Kasumi-1 (cell line): ENCODE measurements around the gene APAF1.

Experiments used
- DNase-seq, 2 experiments: peaks; one replicate each; lab custom pipeline; 2025; lab: John Stamatoyannopoulos, UW

APAF1 gene

GRCh38 chr12:98671459-98671858 lies 26.4 kb downstream of the APAF1 start:
- DNase-seq: no peak

GRCh38 chr12:98674841-98675240 lies 29.8 kb downstream of the APAF1 start:
- DNase-seq: no peak

- no peak for DNase-seq
Observed at GRCh38 chr12:98678236-98678945, 33.3 kb downstream of the APAF1 start.

GRCh38 chr12:98678946-98679610 lies 34.0 kb downstream of the APAF1 start:
- DNase-seq: no peak

- DNase-seq: no peak
Observed at GRCh38 chr12:98679611-98680005, 34.5 kb downstream of the APAF1 start.

- DNase-seq: no peak
Observed at GRCh38 chr12:98684199-98684598, 39.1 kb downstream of the APAF1 start.

- DNase-seq: no peak
Observed at GRCh38 chr12:98686603-98687002, 41.5 kb downstream of the APAF1 start.

- no peak for DNase-seq
Observed at GRCh38 chr12:98691351-98691750, 46.3 kb downstream of the APAF1 start.

GRCh38 chr12:98696036-98696646 lies 51.1 kb downstream of the APAF1 start:
- no peak for DNase-seq

GRCh38 chr12:98697209-98697608 lies 52.1 kb downstream of the APAF1 start:
- DNase-seq: no peak

- DNase-seq: peak; percentile 74 to 83
Observed at GRCh38 chr12:98698603-98699463, 53.7 kb downstream of the APAF1 start.

- peak; percentile 31 to 45 for DNase-seq
Observed at GRCh38 chr12:98699586-98699985, 54.5 kb downstream of the APAF1 start.

GRCh38 chr12:98701166-98701565 lies 56.1 kb downstream of the APAF1 start:
- DNase-seq: no peak

GRCh38 chr12:98709022-98709421 lies 63.9 kb downstream of the APAF1 start:
- DNase-seq: no peak

- DNase-seq: no peak
Observed at GRCh38 chr12:98714426-98714825, 69.3 kb downstream of the APAF1 start.

GRCh38 chr12:98719515-98720504 lies 74.7 kb downstream of the APAF1 start:
- DNase-seq: peak; percentile 44 to 52

- peak in 1 of 2 experiments; percentile 7 for DNase-seq
Observed at GRCh38 chr12:98721204-98721702, 76.2 kb downstream of the APAF1 start.

GRCh38 chr12:98724384-98725155 lies 79.5 kb downstream of the APAF1 start:
- DNase-seq: no peak

- peak; percentile 75 to 82 for DNase-seq
Observed at GRCh38 chr12:98725476-98726247, 80.6 kb downstream of the APAF1 start.
